8988T (cell line): ENCODE results near the gene BOK.
"Not testable (repeated sequence)": the region's sequence is repeated elsewhere in the genome, so short reads cannot be mapped to it uniquely, and the experiment has no call there.

Experiments
- DNase-seq: peaks from one replicate; pipeline ENCODE4 v3.0.0; 2011

Gene BOK

DNA sequence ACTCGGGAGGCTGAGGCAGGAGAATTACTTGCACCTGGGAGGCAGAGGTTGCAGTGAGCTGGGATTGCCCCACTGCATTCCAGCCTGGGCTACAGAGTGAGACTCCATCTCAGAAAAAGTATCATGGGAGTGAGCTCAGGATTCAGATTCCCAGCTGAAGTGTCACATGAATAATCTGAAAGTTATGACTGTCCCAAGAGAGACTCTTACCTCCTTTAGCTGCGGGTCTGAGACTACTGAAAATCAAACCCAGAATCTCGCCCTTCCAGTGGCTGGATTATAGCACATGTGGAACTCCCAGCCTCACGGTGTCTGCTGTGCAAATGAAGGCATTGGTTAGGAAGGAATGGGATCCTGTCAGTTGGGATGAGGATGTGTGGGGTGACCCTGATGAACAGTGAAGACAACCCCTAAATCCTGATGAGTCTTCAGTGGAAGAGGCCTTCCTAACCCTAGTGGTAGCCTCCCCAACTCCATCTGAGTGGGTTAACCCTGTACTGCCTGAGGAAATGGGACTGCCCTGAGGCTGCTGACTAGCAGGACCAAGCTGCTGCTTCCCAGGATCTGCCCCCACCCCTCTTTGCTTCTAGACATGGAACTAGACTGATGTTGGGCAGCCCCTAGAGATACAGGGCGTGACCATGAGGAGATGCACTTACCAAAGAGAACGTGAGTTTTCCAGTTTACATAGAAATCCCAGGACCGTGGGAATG, 16.5 kb downstream of the BOK start:
- DNase-seq, result no peak

- no peak for DNase-seq
Measured at GRCh38 chr2:241575624-241576292, 17.2 kb downstream of the BOK start.

- no peak for DNase-seq
Measured at GRCh38 chr2:241576293-241576654, 17.7 kb downstream of the BOK start.

DNA sequence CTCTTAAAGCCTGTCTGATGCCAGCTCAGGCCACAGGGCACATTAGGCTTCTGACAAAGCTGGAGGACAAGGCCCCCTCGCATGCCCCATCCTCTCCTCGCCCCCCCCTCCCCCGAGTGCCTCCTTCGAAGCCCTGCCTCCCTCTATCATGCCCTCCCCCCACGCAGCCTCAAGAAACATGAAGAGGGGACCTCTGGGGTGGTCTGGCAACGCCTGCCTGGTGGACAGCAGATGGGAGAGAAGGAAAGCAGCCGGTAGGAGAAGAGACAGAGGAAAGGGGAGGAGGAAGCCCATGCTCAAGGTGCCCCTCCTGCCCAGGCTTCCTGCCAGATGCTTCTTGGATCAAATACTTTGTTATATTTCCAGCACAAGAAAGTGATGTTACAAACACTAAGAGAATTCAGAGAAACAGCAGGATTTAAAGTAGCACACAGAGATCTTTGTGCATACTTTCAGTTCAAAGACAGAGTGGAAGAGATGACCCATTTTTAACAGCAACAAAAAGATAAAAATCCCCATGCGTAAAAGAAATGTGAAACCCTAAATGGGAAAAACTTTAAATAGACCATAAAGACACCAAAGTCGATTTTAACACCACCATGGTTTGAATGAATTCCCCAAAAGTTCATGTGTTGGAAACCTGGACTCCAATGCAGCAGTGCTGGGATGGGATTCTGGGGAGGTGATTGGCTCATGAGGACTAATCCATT, 19.0 kb downstream of the BOK start:
- DNase-seq, result no peak

- DNase-seq, result no peak
Measured at GRCh38 chr2:241579281-241579680, 20.7 kb downstream of the BOK start.

- DNase-seq, result no peak
Measured at GRCh38 chr2:241582328-241582727, 23.8 kb downstream of the BOK start.

GRCh38 chr2:241582806-241583205, 24.3 kb downstream of the BOK start:
- DNase-seq, result no peak

DNA sequence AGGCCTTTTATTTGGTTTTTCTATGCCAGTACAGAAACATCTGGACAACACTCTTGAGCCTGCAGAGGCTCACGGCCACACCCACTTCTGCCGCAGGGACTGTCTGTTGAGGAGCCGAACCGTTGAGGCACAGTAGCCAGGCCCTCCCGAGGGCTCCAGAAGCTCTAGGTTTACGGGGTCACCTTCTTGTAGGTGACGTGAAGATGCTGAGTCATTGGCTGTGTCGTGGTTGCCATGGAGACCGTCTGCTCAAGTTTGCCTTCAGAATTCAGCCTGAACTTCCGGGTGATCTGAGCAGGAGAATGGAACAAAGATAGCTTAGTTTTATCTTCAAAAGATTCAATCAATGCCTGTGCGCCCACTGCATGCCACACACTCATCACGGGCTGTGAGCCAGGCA, 25.9 kb downstream of the BOK start:
- no peak for DNase-seq

GRCh38 chr2:241586564-241587264, 28.2 kb downstream of the BOK start:
- no peak for DNase-seq

GRCh38 chr2:241589863-241590262, 31.3 kb downstream of the BOK start:
- DNase-seq, result not testable (repeated sequence)

DNA sequence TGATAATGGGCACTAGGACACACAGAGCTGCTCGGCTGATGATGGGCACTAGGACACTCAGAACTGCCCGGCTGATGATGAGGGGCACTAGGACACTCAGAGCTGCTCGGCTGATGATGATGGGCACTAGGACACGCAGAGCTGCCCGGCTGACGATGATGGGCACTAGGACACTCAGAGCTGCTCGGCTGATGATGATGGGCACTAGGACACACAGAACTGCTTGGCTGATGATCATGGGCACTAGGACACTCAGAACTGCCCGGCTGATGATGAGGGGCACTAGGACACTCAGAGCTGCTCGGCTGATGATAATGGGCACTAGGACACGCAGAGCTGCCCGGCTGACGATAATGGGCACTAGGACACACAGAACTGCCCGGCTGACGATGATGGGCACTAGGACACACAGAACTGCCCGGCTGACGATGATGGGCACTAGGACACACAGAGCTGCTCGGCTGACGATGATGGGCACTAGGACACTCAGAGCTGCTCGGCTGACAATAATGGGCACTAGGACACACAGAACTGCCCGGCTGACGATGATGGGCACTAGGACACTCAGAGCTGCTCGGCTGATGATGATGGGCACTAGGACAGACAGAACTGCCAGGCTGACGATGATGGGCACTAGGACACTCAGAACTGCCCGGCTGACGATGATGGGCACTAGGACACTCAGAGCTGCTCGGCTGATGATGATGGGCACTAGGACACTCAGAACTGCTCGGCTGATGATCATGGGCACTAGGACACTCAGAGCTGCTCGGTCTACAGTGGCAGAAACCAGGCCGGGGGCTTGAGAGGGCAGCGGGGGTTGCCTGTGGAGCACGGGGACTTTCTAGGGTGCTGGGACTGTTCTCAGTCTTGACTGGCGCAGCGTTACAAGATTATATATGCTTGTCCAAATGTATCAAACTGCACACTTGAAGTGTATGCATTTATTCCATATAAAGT, 32.2 kb downstream of the BOK start:
- not testable (repeated sequence) for DNase-seq

DNA sequence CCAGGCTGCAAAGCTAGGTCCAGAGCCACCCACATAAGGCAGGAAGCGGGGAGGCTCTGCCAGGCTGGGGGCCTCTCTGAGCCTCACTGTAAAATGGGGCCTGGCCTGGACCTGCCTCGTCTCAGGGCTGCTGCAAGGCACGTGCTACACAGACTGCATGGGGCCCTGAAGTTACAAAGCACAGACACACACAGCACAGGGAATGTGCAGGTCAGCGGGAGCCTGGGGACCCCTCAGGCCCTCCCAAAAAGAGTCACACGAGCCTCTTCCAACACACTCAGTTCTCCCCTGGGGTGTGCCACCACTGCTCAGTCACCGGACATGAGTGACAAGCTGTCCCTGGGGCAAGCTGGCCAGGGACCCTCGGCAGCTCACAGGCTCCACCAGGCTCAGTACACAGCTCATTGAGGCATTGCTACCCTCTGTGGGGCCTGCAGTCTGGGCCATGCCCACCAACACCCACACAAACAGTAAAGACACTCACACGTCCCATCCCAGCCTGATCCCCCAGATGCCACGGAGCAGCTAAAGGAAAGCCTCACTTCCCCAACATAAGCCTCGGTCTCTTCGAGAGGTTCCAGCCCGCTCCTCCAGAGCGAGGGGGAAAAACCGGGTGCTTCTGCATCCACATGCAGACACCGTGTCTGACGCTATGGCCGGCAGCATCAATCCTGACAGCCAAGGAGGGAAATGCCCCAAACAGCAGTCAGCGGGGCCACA, 33.7 kb downstream of the BOK start:
- no peak for DNase-seq

DNA sequence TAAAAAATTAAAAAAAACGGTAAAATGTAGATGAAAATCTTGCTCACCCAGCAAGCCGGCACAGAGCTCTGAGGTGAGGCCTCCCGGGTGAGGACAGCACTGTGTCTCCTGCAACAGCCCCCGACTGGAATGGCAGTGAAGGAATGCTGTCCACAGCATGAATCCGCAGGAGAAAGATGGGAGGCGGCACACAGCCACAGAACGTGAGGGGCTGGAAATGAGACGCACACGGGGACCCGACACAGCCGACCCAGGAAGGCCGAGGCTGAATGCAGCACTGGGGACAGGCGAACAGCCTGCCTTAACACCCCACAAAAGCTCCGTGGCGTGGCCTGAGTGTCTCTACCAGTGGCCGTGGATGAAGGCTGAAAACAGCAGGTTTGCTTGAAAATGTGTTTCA, 34.7 kb downstream of the BOK start:
- DNase-seq, result no peak

GRCh38 chr2:241595600-241596140, 37.1 kb downstream of the BOK start:
- DNase-seq, result peak; percentile 62

DNA sequence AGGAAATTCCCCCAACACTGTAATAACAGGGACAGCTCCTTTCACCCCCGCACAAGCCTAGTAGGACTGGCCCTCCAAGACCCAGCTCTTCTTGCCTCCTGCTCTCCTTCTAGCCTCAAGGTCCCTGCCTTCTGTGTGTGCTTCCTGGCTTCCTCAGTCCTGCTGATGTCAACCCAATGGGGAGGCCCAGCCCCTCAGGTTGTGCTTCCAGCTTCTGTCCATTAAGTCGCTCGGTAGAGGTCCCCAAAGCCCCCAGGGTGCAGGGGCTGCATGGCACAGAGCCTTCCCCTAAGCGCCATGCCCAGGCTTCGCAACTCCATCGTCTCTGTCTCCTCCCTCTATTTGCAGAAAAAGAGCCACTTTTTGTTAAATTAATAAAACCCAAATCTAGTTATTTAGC, 39.0 kb downstream of the BOK start:
- no peak for DNase-seq

DNA sequence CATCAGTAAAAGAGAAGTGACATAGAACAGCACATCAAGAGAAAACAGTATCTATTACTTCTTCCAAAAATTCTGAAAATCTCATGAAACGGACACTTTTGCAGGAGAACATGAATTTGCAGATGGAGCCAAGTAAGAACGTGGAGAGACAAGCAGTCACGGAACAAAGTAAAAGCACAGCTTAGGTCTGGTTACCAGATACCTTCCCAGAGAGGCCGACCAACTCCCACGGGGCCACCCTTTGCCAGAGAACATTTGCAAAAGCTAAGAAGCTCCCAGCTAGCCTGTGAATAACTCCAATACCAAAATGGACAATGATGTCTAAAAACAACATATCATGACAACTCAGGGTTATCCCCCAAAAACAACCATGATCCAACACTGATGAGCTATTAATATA, 39.5 kb downstream of the BOK start:
- no peak for DNase-seq

GRCh38 chr2:241598487-241598886, 39.9 kb downstream of the BOK start:
- DNase-seq, result no peak

DNA sequence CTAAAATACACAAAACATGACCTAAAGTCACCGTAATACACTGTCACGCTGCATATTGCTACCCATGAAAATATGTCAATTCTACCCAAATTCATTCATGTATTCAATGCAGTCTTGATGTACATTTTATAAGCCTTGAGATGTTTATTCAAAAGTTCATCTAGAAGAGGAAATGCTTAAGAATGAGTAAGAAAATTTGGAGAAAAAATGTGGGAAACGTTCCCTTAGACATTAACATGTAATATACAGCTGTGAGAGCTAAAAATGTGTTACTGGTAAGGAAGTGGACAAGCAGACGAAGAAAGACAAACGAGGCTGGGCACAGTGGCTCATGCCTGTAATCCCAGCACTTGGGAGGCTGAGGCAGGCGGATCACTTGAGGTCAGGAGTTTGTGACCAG, 41.1 kb downstream of the BOK start:
- no peak for DNase-seq

DNA sequence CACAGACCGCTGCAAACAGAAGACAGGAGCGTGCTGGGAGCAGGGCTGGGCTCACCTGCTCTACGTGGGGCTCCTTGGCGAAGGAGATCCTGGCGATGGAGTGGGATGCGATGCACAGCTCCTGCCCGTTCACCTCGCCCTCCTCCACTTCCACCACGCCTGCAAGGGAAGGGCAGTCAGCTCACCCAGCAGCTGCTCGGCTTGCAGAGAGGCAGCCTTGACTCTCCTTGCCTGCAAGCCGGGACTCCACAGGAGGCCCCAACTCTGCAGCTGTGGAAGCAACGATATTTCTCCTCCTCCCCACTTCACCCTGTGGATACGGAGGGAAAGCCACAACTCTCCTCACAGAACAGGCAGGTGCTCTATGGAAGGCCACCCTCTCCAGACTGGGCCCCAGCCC, 43.3 kb downstream of the BOK start:
- DNase-seq, result no peak

DNA sequence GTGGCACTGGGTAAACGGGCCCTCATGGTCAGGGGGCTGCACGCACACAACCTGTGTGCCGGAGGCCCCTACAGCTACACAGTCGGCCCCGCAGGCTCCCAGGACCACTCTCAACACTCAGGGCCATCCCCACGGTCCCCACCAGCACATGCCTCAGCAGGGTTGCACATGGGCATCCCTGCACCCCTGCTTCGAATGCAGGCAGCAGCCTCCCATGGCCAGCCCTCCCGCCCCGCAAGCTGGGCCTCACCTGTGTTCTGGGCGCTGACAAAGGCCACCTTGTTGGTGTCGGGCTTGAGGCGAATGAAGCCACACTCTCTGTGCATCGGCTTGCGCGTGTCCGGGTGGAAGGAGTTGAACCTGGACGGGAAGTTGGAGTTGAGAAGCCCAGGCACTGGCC, 44.2 kb downstream of the BOK start:
- no peak for DNase-seq

DNA sequence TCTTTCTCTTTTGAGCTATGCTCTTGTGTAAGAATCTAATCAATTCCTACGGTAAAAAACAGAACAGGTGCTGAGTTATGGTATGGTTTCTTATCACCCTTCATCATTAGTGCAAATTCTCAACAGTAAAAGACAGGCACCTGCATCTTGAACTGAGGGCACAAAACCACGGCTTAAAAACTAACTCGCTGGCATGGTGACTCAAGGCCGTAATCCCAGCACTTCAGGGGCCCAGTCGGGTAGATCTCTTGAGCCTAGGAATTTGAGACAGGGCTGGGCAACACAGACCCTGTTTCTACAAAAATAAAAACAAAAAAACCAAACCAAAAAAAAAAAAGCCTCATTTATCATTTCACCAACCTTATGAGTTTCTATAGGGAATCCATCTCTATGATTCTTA, 45.1 kb downstream of the BOK start:
- no peak for DNase-seq
